Measurements from ENCODE around the gene PAMR1.

Gene PAMR1

DNA sequence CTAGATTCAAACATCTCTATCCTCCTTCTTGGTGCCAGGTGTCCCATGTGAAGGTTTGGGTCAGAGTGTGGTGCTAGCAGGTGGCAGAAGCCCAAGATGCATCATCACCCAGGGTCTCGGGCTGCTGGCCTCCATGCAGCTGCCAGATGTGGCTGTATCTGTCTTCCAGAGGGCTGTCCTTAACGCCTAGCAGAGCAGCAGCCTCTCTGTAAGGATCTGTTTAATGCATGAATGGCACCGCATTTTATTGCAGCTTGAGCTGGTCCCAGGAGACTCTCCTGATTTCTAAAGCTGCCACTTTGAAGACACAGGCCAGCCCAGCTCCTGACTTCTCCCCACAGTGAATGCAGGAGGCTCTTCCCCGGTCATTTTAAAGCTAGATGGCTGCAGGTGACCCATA, 132.3 kb downstream of the PAMR1 start:
- no peak for DNase-seq

DNA sequence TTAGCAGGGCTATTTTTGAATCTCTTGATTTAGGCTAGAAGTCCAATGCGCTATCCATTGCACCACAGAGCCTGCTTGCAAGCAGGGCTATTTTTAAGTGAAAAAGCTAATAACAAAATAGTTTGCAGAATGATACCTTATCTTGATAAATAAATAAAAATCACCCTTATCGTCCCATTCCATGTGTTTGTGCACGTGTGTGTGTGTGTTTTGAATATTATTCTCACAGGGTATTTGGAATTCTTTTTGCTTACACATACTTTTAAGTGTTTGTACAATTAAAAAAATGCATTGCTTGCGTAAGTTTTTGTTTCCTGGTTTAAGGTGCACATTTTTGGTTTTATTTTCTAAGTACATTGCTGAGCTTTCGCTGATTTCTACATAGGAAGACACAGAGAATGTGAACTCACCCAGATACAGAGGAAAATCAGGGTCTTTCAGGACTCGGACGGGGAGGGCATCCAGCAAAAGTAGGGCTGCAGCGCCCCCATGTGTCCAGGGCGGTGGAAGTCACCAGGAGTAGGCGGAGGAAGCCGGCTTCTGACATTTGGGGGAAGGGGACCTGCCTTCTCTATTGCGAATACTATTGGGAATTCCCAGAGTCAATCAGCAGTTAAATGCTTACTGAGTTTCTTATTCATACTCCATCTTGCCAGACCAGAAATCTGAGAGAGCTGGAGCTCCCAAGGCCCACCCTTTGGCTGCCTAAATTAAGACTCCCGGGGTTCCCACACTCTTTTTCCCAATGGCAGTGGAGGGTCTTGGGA, 133.3 kb downstream of the PAMR1 start:
- DNase-seq, result peak; percentile 29

DNA sequence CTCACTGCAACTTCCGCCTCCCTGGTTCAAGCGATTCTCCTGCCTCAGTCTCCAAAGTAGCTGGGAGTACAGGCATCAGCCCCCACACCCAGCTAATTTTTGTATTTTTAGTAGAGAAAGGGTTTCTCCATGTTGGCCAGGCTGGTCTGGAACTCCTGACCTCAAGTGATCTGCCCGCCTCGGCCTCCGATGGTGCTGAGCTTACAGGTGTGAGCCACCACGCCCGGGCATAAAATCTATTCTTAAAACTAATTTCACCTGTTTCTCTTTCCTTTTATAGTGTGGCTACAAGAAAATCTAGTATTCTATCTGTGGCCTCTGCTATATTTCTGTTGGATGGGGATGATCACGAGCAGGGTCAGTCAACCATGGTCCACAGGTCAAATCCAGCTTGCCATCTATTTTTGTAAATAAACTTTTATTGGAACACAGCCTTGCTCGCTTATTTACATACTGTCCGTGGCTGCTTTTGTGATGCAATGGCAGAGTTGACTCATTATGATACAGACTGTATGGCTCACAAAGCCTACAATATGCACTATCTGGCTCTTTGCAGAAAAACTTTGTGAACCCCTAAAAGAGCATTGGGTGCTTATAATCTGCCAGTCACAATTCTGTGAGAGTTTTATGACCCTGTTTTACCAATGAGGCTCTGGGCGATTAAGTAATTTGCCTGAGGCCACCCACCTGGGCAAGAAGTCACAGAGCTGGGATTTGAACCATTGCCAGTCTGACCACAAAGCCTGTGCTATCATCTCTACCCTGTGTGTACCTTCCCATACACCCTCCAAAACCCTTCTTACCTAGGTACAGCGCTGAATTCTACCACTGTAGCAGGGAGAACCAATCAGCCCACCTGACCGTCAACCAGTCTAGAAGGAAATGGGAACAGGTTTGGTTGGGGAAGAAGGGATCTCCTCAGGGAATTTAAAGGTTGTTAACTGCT, 134.4 kb downstream of the PAMR1 start:
- DNase-seq, result no peak

DNA sequence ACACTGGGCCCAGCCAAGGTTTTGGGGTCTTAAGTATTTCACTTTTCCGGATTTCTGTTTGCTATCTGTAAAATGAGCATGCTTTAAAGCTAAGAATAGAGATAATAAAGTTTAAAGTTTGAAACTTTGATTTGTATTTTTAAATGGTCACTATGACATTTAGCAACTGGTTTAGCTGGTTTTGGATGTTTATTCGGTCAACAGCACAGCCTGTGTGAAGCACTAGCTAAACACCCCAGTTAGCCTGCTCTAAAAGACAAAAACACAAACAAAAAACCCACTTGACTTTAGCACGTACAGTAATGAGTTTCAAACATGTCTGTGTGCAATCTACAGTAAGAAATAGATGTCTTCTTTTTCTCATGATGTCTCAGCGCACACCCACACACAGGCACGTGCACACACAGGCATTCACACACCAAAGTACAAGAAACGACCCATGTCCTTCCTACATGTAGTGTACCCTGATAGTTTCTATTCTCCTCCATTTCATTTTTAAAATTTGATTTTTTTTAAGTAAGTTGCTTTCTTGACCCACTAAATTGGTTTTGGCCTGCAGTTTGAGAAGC, 135.4 kb downstream of the PAMR1 start:
- no peak for DNase-seq

DNA sequence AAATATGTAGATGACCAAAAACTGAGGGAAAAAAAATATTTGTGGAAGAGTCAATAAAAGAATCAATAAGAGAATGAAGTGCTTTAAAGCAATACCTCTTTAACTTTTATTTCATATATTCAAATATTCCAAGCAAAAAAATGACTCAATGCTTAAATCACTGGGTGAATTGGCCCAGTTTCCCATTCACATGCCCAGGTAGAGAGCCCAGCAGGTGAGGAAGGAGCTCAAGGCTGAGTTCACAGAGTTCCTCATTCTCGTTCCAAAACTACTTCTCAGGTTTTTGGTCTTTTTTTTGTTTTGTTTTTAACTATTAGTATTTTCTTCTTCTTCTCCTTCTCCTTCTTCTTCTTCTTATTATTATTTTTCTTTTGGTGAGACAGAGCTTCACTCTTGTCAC, 136.3 kb downstream of the PAMR1 start:
- DNase-seq, result no peak

DNA sequence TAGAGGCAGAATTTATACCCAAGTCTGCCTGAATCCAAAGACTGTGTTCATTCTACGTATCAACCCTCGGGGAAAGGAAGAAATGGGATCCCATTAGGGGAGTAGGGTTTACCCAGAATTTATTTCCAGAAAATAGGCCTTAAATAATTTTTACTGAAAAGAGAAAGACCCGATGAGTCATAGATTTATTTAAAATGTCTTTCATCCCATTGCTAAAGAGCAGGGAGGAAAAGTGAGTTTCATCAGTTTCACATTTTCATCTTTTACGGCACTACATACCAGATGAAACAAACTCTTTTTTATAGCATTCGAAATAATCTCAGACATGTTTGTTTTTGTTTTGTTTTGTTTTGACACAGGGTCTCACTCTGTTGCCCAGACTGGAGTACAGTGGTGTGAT, 137.4 kb downstream of the PAMR1 start:
- DNase-seq, result no peak

DNA sequence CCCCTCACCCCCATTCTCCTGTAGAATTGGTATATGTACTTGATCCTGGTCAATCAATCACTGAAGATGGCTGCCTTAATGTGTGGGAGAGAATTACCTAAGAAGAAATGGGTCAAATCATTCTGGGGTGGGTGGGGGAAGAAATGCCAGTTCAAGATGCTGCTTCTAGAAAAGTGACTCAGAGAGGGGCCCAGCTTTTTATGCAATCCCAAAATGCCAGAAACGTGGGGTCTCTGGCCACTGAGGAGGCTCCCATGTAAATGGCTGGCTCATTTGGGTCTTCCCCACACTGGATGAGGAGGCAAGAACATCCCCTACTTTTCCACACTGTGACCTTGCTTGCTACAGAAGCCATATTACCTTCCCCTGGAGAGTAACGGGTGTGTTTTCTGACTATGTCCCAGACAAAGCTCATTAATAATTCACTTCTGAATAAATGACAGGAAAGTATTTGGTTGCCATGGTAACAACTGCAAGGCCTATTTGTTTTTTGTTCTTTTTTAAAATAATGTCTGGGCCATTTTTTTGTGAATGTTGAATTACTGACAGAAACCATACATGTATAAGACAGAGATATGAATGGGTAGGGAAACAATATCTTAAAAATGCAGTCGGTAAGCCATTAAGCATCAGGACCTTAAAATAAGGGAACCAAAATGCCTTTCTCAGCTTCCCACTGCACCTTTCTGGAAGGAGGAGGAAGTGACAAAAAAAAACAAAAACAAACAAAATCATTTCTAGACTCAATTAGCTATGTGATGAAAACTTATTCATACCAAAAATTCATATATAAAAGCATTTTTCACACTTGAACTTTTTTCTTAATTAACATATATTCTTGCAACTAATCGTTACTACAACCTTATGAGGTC, 138.1 kb downstream of the PAMR1 start:
- no peak for DNase-seq

DNA sequence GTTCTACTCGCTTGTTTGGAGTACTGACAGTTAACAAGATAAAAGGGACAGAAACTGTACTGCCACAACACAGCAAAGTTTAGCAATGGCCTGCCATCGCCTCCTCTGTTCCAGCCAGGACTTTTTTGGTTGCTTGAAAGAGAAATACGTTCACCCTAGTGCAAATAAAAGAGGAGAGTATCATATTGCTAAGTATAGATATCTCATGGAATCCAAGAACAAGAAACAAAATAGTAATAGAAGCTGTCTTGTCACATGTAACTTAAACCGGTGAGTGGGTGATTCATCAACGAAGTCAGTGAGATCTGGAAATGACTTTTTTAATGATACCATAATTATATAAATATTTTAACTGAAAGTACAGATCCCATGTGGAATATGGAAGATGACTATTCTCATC, 141.5 kb downstream of the PAMR1 start:
- DNase-seq, result no peak
